HFF-Myc (cell line): Measurements from ENCODE around the gene DDIT3.
A peak's percentile ranks its signal among the peaks of the same experiment; 100 is the strongest.

Source experiments
- DNase-seq: peaks from one replicate; pipeline ENCODE4 v3.0.0-alpha.2; 2011; ENCODE audit warnings: low read depth; ENCODE audit errors: extremely low read depth
- H3K4me3 ChIP-seq: replicated peaks from 2 replicates; pipeline ENCODE4 v1.5.1; 2011; ENCODE audit warnings: low read depth, mild to moderate bottlenecking, control low read depth, low read length
- TF ChIP-seq, protein P1 (sequence below): IDR thresholded peaks from 2 replicates; pipeline ENCODE4 v1.5.1; 2012; ENCODE audit warnings: mild to moderate bottlenecking, low read depth, low read length, control low read depth; ENCODE audit errors: missing control alignments

The DDIT3 gene

DNA sequence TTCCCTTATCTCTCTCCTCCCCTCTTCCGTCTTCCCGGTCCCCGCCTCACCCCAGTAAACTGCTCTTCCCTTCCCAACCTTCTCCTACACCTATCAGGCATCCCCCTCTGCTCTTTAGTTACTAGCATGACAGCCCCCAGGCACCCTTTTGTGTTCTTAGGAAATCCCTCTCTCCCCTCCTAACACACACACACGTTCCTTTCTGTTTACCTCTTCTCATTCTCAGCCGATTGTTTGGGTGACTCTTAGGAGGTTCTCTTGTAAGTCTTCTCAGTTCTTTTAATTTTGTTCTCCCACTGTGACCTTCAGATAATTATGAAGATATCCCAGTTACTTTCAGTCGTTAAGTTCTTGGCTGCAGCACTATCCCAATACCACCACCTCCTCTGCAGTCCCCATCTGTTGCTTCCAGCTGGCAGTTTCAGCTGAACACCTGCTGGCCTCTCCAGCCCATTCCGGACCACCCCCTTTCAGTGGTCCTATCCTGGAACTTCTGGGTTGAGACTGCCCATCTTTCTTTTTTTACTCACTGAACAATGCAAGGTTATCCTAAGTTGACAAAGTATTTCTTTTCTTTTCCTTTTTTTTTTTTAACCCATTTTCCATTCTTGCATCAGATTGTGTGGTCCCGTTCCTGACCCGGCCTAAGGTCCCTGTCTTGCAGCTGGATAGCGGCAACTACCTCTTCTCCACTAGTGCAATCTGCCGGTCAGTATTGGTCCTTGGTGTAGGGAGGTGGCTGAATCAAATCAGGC, 31.7 kb downstream of the DDIT3 start:
- H3K4me3 ChIP-seq, result peak overlapping the region; percentile 64
- TF ChIP-seq, protein P1, sequence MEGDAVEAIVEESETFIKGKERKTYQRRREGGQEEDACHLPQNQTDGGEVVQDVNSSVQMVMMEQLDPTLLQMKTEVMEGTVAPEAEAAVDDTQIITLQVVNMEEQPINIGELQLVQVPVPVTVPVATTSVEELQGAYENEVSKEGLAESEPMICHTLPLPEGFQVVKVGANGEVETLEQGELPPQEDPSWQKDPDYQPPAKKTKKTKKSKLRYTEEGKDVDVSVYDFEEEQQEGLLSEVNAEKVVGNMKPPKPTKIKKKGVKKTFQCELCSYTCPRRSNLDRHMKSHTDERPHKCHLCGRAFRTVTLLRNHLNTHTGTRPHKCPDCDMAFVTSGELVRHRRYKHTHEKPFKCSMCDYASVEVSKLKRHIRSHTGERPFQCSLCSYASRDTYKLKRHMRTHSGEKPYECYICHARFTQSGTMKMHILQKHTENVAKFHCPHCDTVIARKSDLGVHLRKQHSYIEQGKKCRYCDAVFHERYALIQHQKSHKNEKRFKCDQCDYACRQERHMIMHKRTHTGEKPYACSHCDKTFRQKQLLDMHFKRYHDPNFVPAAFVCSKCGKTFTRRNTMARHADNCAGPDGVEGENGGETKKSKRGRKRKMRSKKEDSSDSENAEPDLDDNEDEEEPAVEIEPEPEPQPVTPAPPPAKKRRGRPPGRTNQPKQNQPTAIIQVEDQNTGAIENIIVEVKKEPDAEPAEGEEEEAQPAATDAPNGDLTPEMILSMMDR, result no peak
- DNase-seq, result no peak

DNA sequence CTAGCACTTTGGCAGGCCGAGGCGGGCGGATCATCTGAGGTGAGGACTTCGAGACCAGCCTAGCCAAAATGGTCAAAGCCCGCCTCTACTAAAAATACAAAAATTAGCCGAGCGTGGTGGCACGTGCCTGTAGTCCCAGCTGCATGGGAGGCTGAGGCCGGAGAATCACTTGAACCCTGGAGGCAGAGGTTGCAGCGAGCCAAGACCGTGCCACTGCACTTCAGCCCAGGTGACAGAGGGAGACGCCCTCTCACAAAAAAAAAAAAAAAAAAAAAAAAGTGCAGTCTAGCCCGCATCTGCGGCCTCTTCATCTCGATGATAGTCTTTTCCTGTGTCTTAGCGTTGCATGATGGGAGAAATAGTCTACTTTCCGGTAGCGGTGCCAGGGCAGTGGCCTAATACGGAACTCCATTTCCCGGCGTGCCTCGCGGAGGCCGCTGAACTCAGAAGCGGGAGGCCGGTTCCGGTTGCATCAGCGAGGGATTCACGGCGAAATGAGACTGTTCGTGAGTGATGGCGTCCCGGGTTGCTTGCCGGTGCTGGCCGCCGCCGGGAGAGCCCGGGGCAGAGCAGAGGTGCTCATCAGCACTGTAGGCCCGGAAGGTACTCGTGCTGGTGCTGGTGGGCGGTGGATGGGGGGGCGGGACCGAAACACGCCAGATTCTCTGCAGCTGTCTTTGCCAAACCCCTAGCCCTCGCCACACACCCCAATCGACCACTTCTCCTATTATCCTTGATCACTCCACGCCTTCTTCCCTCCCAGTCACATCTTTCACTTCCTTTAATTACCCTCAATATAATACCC, 32.5 kb downstream of the DDIT3 start, which contains the start of gene MARS1:
Gene MARS1, plus strand, starts transcription at position 472 of the 805 bp plus-strand sequence. Its CDS starts 23 bp downstream, at position 495.
- TF ChIP-seq, protein P1, result no peak
- DNase-seq, result peak; percentile 96
- peak within 1 kb of the TSS; percentile 64 for H3K4me3 ChIP-seq

DNA sequence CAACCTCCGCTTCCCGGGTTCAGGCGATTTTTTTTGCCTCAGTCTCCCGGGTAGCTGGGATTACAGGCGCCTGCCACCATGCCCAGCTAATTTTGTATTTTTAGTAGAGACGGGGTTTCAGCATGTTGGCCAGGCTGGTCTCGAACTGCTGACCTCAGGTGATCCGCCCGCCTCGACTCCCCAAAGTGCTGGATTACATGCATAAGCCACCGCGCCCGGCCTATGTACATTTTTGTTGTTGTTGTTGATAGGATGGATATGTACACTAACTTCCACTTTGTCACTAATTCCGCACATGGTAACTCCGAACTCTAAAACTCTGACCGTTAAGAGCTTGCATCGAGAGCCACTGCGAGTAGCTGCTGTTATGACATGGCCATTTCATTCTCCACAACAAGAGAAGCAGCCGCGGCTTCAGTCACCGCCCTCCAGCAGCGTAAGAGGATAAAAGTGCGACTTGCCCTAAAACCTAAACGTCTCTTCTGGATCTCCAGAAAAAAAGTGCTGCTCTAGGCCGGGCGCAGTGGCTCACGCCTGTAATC, 33.2 kb downstream of the DDIT3 start:
- peak overlapping the region; percentile 64 for H3K4me3 ChIP-seq
- no peak for DNase-seq
- TF ChIP-seq, protein P1, result no peak

DNA sequence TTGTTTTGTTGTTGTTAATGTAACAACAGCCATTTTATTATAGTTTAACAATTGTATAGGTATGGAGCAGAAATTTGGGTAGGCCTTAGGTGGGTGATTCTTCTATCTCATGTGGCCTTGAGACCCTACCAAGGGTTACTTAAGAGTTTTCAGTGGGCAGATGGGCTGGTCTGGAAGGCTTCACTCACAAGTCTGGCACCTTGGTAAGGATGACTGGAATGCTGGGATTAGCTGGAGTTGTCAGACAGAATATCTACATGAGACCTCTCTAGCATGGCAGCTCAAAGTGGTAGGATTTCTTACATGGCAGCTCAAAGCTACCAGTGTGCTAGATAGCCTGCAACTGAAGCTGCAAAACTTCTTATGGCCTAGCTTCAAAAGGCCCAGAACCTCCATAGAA, 34.6 kb downstream of the DDIT3 start:
- TF ChIP-seq, protein P1, result no peak
- DNase-seq, result no peak
- H3K4me3 ChIP-seq, result no peak overlapping the region

DNA sequence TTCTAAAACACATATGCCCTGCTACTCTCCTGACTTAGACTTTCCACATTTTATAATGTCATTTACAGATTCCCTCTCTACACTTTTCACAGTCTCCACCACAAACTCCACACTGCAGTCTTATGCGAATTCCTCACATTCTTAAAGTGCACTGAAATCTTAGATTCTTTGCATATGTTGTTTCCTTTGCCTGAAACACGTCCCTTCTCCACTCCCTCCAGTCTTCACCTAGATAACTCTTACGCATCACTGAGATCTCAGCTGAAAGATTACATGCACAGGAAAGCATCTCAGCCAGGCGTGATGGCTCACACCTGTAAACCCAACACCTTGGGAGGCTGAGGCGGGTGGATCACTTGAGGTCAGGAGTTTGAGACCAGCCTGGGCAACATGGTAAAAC, 36.8 kb downstream of the DDIT3 start:
- no peak for DNase-seq
- TF ChIP-seq, protein P1, result no peak

DNA sequence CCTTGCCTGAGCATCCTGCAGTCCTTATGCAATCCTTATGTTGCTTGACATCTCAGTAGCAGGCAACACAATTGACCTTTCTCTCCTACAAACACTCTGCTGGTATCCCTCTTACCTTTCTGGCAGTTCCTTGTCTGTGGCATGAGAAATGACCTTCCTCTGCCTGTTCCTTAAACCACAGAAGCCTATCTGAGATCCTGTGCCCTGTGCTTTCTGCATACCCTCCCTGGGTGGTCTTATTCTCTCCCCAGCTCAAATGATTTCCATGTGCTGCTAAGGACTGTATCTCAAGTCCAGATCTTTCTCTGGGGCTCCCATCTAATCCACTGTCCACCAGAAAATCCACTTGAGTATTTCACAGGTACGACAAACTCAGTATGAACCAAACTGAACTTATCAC, 38.6 kb downstream of the DDIT3 start:
- TF ChIP-seq, protein P1, result no peak
- DNase-seq, result no peak
- no peak overlapping the region for H3K4me3 ChIP-seq

More for the DNA sequence above, 36.8 kb downstream of the DDIT3 start:
- no peak overlapping the region for H3K4me3 ChIP-seq
